GM19099 (cell line): ENCODE measurements around the gene SHISAL2B.

Experiments
- POLR2A ChIP-seq: IDR thresholded peaks from 3 replicates; pipeline ENCODE4 v1.6.1; 2011; ENCODE audit warnings: low read depth; ENCODE audit not compliant: insufficient read length; ENCODE audit errors: extremely low read depth

The SHISAL2B gene

GRCh38 chr5:64685866-64686265 lies 4.4 kb upstream of the SHISAL2B start:
- no peak for TF ChIP-seq POLR2A

GRCh38 chr5:64688391-64688790 lies 1.9 kb upstream of the SHISAL2B start:
- no peak for TF ChIP-seq POLR2A

- TF ChIP-seq POLR2A = no peak
Measured at GRCh38 chr5:64688965-64689364, 1.3 kb upstream of the SHISAL2B start.

- TF ChIP-seq POLR2A = no peak
Measured at GRCh38 chr5:64690104-64690416, 243 bp upstream of the SHISAL2B start.

GRCh38 chr5:64691291-64691690 lies 988 bp downstream of the SHISAL2B start:
- TF ChIP-seq POLR2A = no peak

- TF ChIP-seq POLR2A = no peak
Measured at GRCh38 chr5:64693636-64694035, 3.3 kb downstream of the SHISAL2B start.

GRCh38 chr5:64700765-64701164 lies 10.5 kb downstream of the SHISAL2B start:
- TF ChIP-seq POLR2A = no peak

- no peak for TF ChIP-seq POLR2A
Measured at GRCh38 chr5:64707191-64707590, 16.9 kb downstream of the SHISAL2B start.

GRCh38 chr5:64722588-64722987 lies 32.3 kb downstream of the SHISAL2B start:
- no peak for TF ChIP-seq POLR2A

GRCh38 chr5:64727150-64727549 lies 36.8 kb downstream of the SHISAL2B start:
- no peak for TF ChIP-seq POLR2A

GRCh38 chr5:64742411-64742810 lies 52.1 kb downstream of the SHISAL2B start:
- no peak for TF ChIP-seq POLR2A

- TF ChIP-seq POLR2A = no peak
Measured at GRCh38 chr5:64742821-64743220, 52.5 kb downstream of the SHISAL2B start.

GRCh38 chr5:64744914-64745313 lies 54.6 kb downstream of the SHISAL2B start:
- TF ChIP-seq POLR2A = no peak

- no peak for TF ChIP-seq POLR2A
Measured at GRCh38 chr5:64746446-64746845, 56.1 kb downstream of the SHISAL2B start.

GRCh38 chr5:64749385-64749784 lies 59.1 kb downstream of the SHISAL2B start:
- TF ChIP-seq POLR2A = no peak

GRCh38 chr5:64754066-64754465 lies 63.8 kb downstream of the SHISAL2B start:
- no peak for TF ChIP-seq POLR2A

GRCh38 chr5:64758901-64759300 lies 68.6 kb downstream of the SHISAL2B start:
- no peak for TF ChIP-seq POLR2A
